Panc1 (cell line): ENCODE measurements around the gene DTNB. TPM values are rescaled to one million over a fixed set of nuclear protein-coding genes. Genes with fewer than 3 reads are reported as not detected.

Experiments
- ATAC-seq: fragments of 200-7000 bp; cut with Tn5 transposase; 2 replicates; pipeline ENCODE4 v1.9.1; 2020; ENCODE audit warnings: mild to moderate bottlenecking, moderate library complexity
- BruUV-seq: library from RNA; stranded (reverse); fragments of 400-500 nt; replicated peaks from 2 replicates; lab custom pipeline; 2021; lab: Mats Ljungman, UMichigan
- CTCF ChIA-PET: fragments of 300-600 bp; sonication (Branson Sonifier 250); formaldehyde crosslinking; loops from one replicate; lab custom pipeline; 2022; ENCODE audit warnings: antibody characterized with exemption; lab: Charles Lee
- POLR2A ChIA-PET: fragments of 300-600 bp; sonication (Branson Sonifier 250); formaldehyde crosslinking; loops from one replicate; lab custom pipeline; 2022; ENCODE audit warnings: antibody characterized with exemption; lab: Charles Lee
- DNase-seq: peaks from one replicate; pipeline ENCODE4 v3.0.0-alpha.2; 2010; ENCODE audit warnings: low read depth, low spot score
- H3K27ac ChIP-seq: 2 replicates; pipeline ENCODE4 v1.5.1; 2011; ENCODE audit warnings: mild to moderate bottlenecking, low read length, inconsistent platforms
- H3K27me3 ChIP-seq: fragments of 200-500 bp; sonication (Bioruptor generic); 2 replicates; pipeline ENCODE4 v1.6.0; 2014; ENCODE audit warnings: low read length, inconsistent platforms; ENCODE audit not compliant: control insufficient read depth, insufficient read depth
- H3K36me3 ChIP-seq: fragments of 200-500 bp; sonication (Bioruptor generic); 2 replicates; pipeline ENCODE4 v1.5.1; 2014; ENCODE audit warnings: inconsistent platforms, mild to moderate bottlenecking, low read length, moderate library complexity; ENCODE audit not compliant: control insufficient read depth, insufficient read depth
- H3K4me1 ChIP-seq: 2 replicates; pipeline ENCODE4 v1.5.1; 2011; ENCODE audit warnings: inconsistent platforms, mild to moderate bottlenecking, low read length, moderate library complexity; ENCODE audit not compliant: control insufficient read depth, insufficient read depth
- H3K4me3 ChIP-seq, 2 experiments: 2 replicates each; pipeline ENCODE4 v1.5.1; 2011 to 2012; ENCODE audit warnings: low read depth in 2 of 2, low read length in 2 of 2, mild to moderate bottlenecking in 2 of 2, inconsistent platforms in 1 of 2, moderate library complexity in 1 of 2
- H3K9me3 ChIP-seq: fragments of 200-500 bp; sonication (Bioruptor generic); 2 replicates; pipeline ENCODE4 v1.5.1; 2014; ENCODE audit warnings: low read depth, mild to moderate bottlenecking, inconsistent platforms, low read length, moderate library complexity; ENCODE audit not compliant: control insufficient read depth, insufficient read depth
- POLR2AphosphoS5 ChIP-seq: IDR thresholded peaks from 2 replicates; pipeline ENCODE4 v1.6.1; 2012; ENCODE audit warnings: mild to moderate bottlenecking, low read depth, low read length, moderate library complexity
- REST ChIP-seq, 2 experiments: IDR thresholded peaks; 2 replicates each; pipeline ENCODE4 v1.6.1; 2011 to 2012; ENCODE audit warnings: low read depth in 2 of 2, control low read depth in 1 of 2, low read length in 1 of 2, mild to moderate bottlenecking in 1 of 2, moderate library complexity in 1 of 2; ENCODE audit not compliant: insufficient read depth in 1 of 2
- SIN3A ChIP-seq: IDR thresholded peaks from 2 replicates; pipeline ENCODE4 v1.6.1; 2012; ENCODE audit warnings: low read depth, mild to moderate bottlenecking, low read length, moderate library complexity, borderline replicate concordance; ENCODE audit not compliant: insufficient read depth
- TCF7L2 ChIP-seq: IDR thresholded peaks from 2 replicates; pipeline ENCODE4 v1.6.1; 2011; ENCODE audit warnings: mild to moderate bottlenecking, low read depth, low read length, inconsistent platforms
- in situ Hi-C: cut with HindIII; loops from 2 replicates; pipeline ENCODE4 v1.10.0; 2016; ENCODE audit warnings: low sequenced_read_pairs, low pct_unique_long_range_greater_than_20kb
- intact Hi-C: fragments of 100-400 bp; cut with micrococcal nuclease; formaldehyde crosslinking; loops from one replicate; pipeline ENCODE4 v1.10.0; 2022; ENCODE audit not compliant: unreplicated experiment
- total RNA-seq: library from RNA; stranded (reverse); gene quantifications from one replicate; pipeline ENCODE4 v1.2.1, GENCODE V29; 2021; ENCODE audit not compliant: unreplicated experiment
- TF ChIP-seq, protein P1 (sequence below): fragments of 450-650 bp; IDR thresholded peaks from 2 replicates; pipeline ENCODE4 v1.5.1; 2017; ENCODE audit warnings: mild to moderate bottlenecking

Gene DTNB
- total RNA-seq, 1 experiment from 2014 or later: 37.8 TPM

DNA sequence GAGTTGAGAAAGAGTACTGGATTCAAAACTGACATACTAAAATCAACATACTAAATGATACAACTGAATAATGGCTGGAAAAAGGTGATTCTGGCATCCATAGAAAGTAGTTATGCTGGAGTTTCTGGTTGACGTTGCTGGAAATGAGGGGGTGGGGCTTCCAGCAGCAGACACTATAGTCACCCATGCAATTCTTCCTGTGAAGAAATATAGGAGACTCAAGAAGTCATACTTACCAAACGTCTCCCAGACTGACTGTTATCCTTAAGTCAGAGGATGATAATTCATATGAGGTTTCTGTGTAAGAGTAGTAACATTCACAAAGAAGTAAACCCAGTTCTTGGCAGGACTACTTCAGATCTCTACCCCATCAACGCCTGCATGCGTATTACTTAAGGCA, 23.6 kb downstream of the DTNB start:
- BruUV-seq: no TSS peak
- no peaks in the 10 kb centered on the region; the same call in 1 of the 2 replicates for H3K4me1 ChIP-seq
- DNase-seq (no peak), ATAC-seq (no peak)
- TF ChIP-seq, protein P1, sequence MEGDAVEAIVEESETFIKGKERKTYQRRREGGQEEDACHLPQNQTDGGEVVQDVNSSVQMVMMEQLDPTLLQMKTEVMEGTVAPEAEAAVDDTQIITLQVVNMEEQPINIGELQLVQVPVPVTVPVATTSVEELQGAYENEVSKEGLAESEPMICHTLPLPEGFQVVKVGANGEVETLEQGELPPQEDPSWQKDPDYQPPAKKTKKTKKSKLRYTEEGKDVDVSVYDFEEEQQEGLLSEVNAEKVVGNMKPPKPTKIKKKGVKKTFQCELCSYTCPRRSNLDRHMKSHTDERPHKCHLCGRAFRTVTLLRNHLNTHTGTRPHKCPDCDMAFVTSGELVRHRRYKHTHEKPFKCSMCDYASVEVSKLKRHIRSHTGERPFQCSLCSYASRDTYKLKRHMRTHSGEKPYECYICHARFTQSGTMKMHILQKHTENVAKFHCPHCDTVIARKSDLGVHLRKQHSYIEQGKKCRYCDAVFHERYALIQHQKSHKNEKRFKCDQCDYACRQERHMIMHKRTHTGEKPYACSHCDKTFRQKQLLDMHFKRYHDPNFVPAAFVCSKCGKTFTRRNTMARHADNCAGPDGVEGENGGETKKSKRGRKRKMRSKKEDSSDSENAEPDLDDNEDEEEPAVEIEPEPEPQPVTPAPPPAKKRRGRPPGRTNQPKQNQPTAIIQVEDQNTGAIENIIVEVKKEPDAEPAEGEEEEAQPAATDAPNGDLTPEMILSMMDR: no peak
- no peak for TF ChIP-seq POLR2AphosphoS5
- TF ChIP-seq SIN3A: no peak
- no peak for TF ChIP-seq TCF7L2
- no peak for TF ChIP-seq REST (IDR thresholded peaks at IDR 0.05; ENCODE audit: insufficient read depth in 1 of 2, low read depth in 2 of 2, low read length in 1 of 2)
- POLR2A ChIA-PET: no interaction called here
- in situ Hi-C loops: no loop called here
- no peaks in the 10 kb centered on the region for H3K36me3 ChIP-seq
- no peak overlapping the region for H3K4me3 ChIP-seq
- CTCF ChIA-PET: no interaction called here
- no peaks in the 10 kb centered on the region for H3K27me3 ChIP-seq
- H3K9me3 ChIP-seq: no peaks in the 10 kb centered on the region
- H3K27ac ChIP-seq: no peak overlapping the region
- intact Hi-C loops: no loop called here

DNA sequence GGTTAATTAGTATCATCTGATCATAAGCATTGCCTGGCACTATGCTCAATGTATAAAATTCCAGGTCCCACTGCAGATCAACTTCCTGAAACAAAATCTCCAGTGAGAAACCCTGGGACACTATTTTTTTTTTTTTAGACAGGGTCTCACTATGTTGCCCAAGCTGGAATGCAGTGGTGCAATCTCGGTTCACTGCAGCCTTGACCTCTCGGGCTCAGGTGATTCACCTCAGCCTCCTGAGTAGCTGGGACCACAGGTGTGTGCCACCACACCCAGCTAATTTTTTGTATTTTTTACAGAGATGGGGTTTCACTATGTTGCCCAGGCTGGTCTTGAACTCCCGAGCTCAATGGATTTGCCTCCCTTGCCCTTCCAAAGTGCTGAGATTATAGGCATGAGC, 31.1 kb downstream of the DTNB start:
- no peak for ATAC-seq
- H3K36me3 ChIP-seq: no peaks in the 10 kb centered on the region
- no peak for DNase-seq
- intact Hi-C loops (no loop called here), in situ Hi-C loops (no loop called here)
- no peak overlapping the region for H3K27ac ChIP-seq
- BruUV-seq: no TSS peak
- no peak overlapping the region for H3K4me3 ChIP-seq
- ChIA-PET CTCF (no interaction called here), POLR2A (interaction anchor here (0.6 kb wide), 1 partner anchor 11 kb away, joined by 3 read pairs; no protein-coding TSS in a partner anchor)
- TF ChIP-seq TCF7L2: no peak
- no peak for TF ChIP-seq REST (IDR thresholded peaks at IDR 0.05; ENCODE audit: insufficient read depth in 1 of 2, low read depth in 2 of 2, low read length in 1 of 2)
- TF ChIP-seq POLR2AphosphoS5: no peak
- TF ChIP-seq SIN3A: no peak
- TF ChIP-seq, protein P1: no peak
- H3K4me1 ChIP-seq: no peaks in the 10 kb centered on the region
- no peaks in the 10 kb centered on the region for H3K27me3 ChIP-seq
- H3K9me3 ChIP-seq: no peaks in the 10 kb centered on the region
